ENCODE results near the gene BDKRB2. TPM values are rescaled to one million over a fixed set of nuclear protein-coding genes. Genes with fewer than 3 reads are reported as not detected.

The BDKRB2 gene
- total RNA-seq, 1 experiment from 2014 or later: 0.05 TPM

- ChIA-PET CTCF (no interaction called here), POLR2A (no interaction called here)
- in situ Hi-C loops (cut with HindIII; ENCODE audit: low pct_unique_long_range_greater_than_20kb, low sequenced_read_pairs): no loop called here
Measured at GRCh38 chr14:96207686-96208085, 3.0 kb downstream of the BDKRB2 start.

GRCh38 chr14:96208739-96209138, 4.1 kb downstream of the BDKRB2 start:
- no peak for TF ChIP-seq POLR2AphosphoS5 (IDR thresholded peaks at IDR 0.05; ENCODE audit: low read depth, low read length)
- TF ChIP-seq TCF7L2 (IDR thresholded peaks at IDR 0.05; ENCODE audit: low read depth, low read length): no peak
- TF ChIP-seq CTCF (IDR thresholded peaks at IDR 0.05): no peak
- TF ChIP-seq SIN3A (IDR thresholded peaks at IDR 0.05; ENCODE audit: borderline replicate concordance, insufficient read depth, low read depth, low read length): no peak
- no peak for TF ChIP-seq REST (IDR thresholded peaks at IDR 0.05; ENCODE audit: insufficient read depth in 1 of 2, low read depth in 2 of 2, low read length in 1 of 2)
- Histone ChIP-seq H3K27me3 (ENCODE audit: control insufficient read depth, insufficient read depth, low read length) (no peaks in the 10 kb centered on the region), H3K9me3 (ENCODE audit: control insufficient read depth, insufficient read depth, low read depth, low read length) (no peaks in the 10 kb centered on the region), H3K27ac (ENCODE audit: low read length) (no peak overlapping the region), H3K4me1 (ENCODE audit: control insufficient read depth, insufficient read depth, low read length) (no peaks in the 10 kb centered on the region), H3K4me3 (ENCODE audit: low read depth in 2 of 2, low read length in 2 of 2) (no peak overlapping the region), H3K36me3 (ENCODE audit: control insufficient read depth, insufficient read depth, low read length) (no peaks in the 10 kb centered on the region)
- DNase-seq (ENCODE audit: low read depth, low spot score) (no peak), ATAC-seq (no peak)
- in situ Hi-C loops (cut with HindIII; ENCODE audit: low pct_unique_long_range_greater_than_20kb, low sequenced_read_pairs) (no loop called here), intact Hi-C loops (cut with micrococcal nuclease; ENCODE audit: unreplicated experiment) (no loop called here)
- BruUV-seq (replicated peaks): no TSS peak
- CTCF ChIA-PET: no interaction called here
- POLR2A ChIA-PET: no interaction called here

More at GRCh38 chr14:96207686-96208085, 3.0 kb downstream of the BDKRB2 start:
- H3K4me3 ChIP-seq (ENCODE audit: low read depth in 2 of 2, low read length in 2 of 2): no peak overlapping the region
- H3K9me3 ChIP-seq (ENCODE audit: control insufficient read depth, insufficient read depth, low read depth, low read length): no peaks in the 10 kb centered on the region
- BruUV-seq (replicated peaks): no TSS peak
- no peak overlapping the region for H3K27ac ChIP-seq (ENCODE audit: low read length)
- TF ChIP-seq SIN3A (IDR thresholded peaks at IDR 0.05; ENCODE audit: borderline replicate concordance, insufficient read depth, low read depth, low read length): no peak
- no peak for TF ChIP-seq REST (IDR thresholded peaks at IDR 0.05; ENCODE audit: insufficient read depth in 1 of 2, low read depth in 2 of 2, low read length in 1 of 2)
- no peak for TF ChIP-seq TCF7L2 (IDR thresholded peaks at IDR 0.05; ENCODE audit: low read depth, low read length)
- TF ChIP-seq POLR2AphosphoS5 (IDR thresholded peaks at IDR 0.05; ENCODE audit: low read depth, low read length): no peak
- no peak for TF ChIP-seq CTCF (IDR thresholded peaks at IDR 0.05)
- ATAC-seq: no peak
- no peaks in the 10 kb centered on the region for H3K36me3 ChIP-seq (ENCODE audit: control insufficient read depth, insufficient read depth, low read length)
- no peaks in the 10 kb centered on the region for H3K4me1 ChIP-seq (ENCODE audit: control insufficient read depth, insufficient read depth, low read length)
- DNase-seq (ENCODE audit: low read depth, low spot score): no peak
- H3K27me3 ChIP-seq (ENCODE audit: control insufficient read depth, insufficient read depth, low read length): no peaks in the 10 kb centered on the region
- intact Hi-C loops (cut with micrococcal nuclease; ENCODE audit: unreplicated experiment): no loop called here
